Neuron (in vitro differentiated cells): ENCODE measurements around the gene DPP3.

Experiments used
- H2AFZ ChIP-seq: one replicate; pipeline ENCODE4 v1.6.1; 2013; ENCODE audit warnings: low read depth, mild to moderate bottlenecking, inconsistent platforms, low read length, moderate library complexity
- H3K27me3 ChIP-seq: one replicate; pipeline ENCODE4 v1.6.1; 2013; ENCODE audit warnings: low read length; ENCODE audit not compliant: insufficient read depth
- H3K36me3 ChIP-seq: one replicate; pipeline ENCODE4 v1.6.1; 2013; ENCODE audit warnings: low read length; ENCODE audit not compliant: insufficient read depth
- H3K4me1 ChIP-seq: one replicate; pipeline ENCODE4 v1.6.1; 2013; ENCODE audit warnings: low read length; ENCODE audit not compliant: insufficient read depth
- H3K4me3 ChIP-seq: 2 replicates; pipeline ENCODE4 v1.5.1; 2013; ENCODE audit warnings: mild to moderate bottlenecking, low read length, moderate library complexity
- H3K9me3 ChIP-seq: one replicate; pipeline ENCODE4 v1.6.1; 2013; ENCODE audit warnings: low read length

DPP3 gene

DNA sequence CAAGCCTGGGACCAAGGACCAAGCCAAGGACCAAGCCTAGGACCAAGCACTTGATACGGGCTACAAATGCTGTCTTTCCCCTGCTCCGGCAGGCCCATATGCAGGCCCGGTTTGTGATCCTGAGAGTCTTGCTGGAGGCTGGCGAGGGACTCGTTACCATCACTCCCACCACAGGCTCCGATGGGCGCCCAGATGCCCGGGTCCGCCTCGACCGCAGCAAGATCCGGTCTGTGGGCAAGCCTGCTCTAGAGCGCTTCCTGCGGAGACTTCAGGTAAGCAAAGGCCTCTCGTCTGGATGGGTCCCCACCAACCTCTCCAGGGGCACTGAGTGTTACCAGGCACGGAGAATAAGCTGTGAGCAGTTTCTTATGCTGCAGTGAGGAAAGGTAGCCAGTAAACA lies 17.0 kb downstream of the DPP3 start:
- Histone ChIP-seq H3K36me3 (peaks cover 48% of the 10 kb centered on the region), H3K9me3 (no peaks in the 10 kb centered on the region), H2AFZ (no peak overlapping the region), H3K4me1 (no peaks in the 10 kb centered on the region), H3K4me3 (no peak overlapping the region), H3K27me3 (no peaks in the 10 kb centered on the region)

DNA sequence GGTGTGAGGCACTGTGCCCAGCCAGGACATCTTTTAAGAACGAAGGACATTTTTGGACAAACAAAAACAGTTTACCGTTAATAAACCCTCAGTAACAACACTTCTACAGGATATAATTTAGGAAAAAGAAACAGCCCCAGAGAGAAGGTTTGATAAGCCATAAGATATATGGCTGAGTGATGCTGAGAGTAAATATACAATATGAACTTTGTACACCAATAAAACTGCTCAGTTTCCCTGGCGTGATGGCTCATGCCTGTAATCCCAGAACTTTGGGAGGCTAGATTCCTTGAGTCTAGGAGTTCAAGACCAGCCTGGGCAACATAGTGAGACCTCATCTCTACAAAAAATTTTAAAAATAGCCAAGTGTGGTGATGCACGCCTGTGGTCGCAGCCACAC lies 18.3 kb downstream of the DPP3 start:
- Histone ChIP-seq H3K36me3 (peaks cover 38% of the 10 kb centered on the region), H3K27me3 (no peaks in the 10 kb centered on the region), H3K9me3 (no peaks in the 10 kb centered on the region), H3K4me3 (no peak overlapping the region), H3K4me1 (no peaks in the 10 kb centered on the region), H2AFZ (no peak overlapping the region)

DNA sequence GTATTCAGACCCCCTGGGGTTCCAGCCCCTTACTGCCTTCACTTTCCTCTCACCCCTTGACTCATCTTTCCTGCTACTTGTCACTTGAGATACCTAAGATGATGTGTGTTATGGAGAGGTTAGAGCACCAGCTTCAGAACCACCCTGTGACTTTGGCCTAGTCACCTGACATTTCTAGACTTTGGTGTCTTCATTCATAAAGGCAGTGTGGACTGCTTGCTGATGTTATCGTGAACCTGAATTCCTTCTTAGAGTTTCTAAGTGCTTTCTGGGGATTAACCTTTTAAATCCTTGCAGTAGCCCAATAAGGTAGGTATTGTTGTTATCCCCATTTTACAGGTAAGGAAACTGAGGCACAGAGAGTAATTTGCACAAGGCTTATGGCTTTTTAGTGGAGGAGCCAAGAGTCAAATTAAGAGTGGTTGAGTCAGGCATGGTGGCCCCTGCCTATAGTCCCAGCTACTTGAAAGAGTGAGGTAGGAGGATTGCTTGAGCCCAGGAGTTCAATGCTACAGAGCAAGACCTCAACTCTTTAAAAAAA lies 25.1 kb downstream of the DPP3 start:
- no peak overlapping the region for H2AFZ ChIP-seq
- H3K36me3 ChIP-seq = peaks cover 22% of the 10 kb centered on the region
- no peak overlapping the region for H3K4me3 ChIP-seq

DNA sequence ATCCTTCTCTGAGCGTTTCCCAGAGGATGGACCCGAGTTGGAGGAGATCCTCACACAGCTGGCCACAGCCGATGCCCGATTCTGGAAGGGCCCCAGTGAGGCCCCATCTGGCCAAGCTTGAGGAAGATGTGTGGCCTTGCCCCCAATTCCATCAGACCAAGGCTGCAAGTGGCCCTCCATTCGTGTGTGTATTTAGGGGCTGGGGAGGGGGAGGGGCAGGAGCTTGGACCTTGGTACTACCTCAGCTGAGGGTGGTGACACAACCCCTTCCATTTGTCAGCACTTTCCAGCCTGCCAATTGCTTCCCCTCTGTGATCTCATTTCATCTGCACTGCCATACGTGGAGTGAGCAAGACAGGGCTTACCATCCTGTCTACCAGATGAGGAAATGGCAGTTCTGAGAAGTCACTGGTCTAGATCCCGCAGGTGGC lies 28.9 kb downstream of the DPP3 start:
- H2AFZ ChIP-seq = no peak overlapping the region
- peaks cover 30% of the 10 kb centered on the region for H3K36me3 ChIP-seq
- no peaks in the 10 kb centered on the region for H3K9me3 ChIP-seq
- no peak overlapping the region for H3K4me3 ChIP-seq
- no peaks in the 10 kb centered on the region for H3K27me3 ChIP-seq
- peaks cover 4% of the 10 kb centered on the region for H3K4me1 ChIP-seq

More for the DNA sequence above, 25.1 kb downstream of the DPP3 start:
- no peaks in the 10 kb centered on the region for H3K27me3 ChIP-seq
- H3K9me3 ChIP-seq = no peaks in the 10 kb centered on the region
- H3K4me1 ChIP-seq = no peaks in the 10 kb centered on the region

DNA sequence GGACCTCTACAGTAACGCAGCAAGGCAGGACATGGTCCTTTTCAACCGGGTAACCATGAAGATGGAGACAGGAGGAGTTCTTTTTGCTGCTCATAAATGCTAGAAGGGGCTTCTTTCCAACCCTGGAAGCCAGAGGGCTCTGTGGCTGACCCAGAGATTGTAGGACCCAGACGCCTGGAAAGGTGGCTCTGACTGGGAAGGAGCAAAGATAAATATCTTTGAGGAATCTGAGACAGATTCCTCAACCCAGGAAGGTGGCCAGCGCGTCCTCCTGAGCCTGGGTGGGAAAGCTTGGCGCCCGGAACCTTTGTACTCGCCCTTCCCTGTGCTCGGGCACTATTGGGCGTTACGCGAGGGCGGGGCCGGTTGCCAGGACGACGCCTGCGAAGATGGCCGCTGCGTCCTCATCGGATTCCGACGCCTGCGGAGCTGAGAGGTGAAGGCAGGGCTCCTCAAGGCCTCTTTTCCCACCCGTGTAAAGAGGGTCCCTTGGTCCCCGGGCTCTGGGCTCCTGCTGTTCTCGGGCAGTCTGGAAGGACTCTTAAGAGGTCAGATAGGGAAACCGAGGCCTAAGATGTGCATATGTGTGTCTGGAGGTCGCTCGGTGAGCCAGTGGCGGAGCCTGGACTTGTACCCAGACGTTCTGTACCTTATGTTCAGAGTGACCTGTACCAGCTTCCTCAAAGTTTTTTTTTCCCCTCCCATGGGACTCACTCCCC lies 30.2 kb downstream of the DPP3 start, which contains the start of gene BBS1:
TSS of gene BBS1 (plus strand) at position 365 of the 719 bp plus-strand sequence. CDS start at position 390, 25 bp downstream.
- Histone ChIP-seq H3K36me3 (peaks cover 35% of the 10 kb centered on the region), H3K4me3 (peak within 1 kb of the TSS; percentile 88), H3K27me3 (no peaks in the 10 kb centered on the region), H3K9me3 (no peaks in the 10 kb centered on the region), H3K4me1 (peaks cover 4% of the 10 kb centered on the region), H2AFZ (peak within 1 kb of the TSS; percentile 78)

DNA sequence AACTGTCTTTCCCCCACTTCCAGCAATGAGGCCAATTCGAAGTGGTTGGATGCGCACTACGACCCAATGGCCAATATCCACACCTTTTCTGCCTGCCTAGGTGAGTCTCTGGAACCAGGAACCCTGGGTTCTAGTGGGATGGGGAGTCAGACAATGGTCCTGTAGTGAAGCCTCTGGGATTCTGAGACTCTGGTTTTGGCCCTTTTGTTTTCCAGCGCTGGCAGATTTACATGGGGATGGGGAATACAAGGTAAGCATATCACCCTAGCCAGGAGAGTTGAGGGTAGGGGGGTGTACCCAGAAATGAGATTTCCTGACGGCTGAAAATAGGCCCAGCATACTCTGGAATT lies 30.7 kb downstream of the DPP3 start:
- H3K4me1 ChIP-seq = peaks cover 4% of the 10 kb centered on the region
- no peaks in the 10 kb centered on the region for H3K9me3 ChIP-seq
- H3K4me3 ChIP-seq = peak overlapping the region; percentile 88
- H3K36me3 ChIP-seq = peaks cover 38% of the 10 kb centered on the region
- H3K27me3 ChIP-seq = no peaks in the 10 kb centered on the region
- peak overlapping the region; percentile 78 for H2AFZ ChIP-seq

DNA sequence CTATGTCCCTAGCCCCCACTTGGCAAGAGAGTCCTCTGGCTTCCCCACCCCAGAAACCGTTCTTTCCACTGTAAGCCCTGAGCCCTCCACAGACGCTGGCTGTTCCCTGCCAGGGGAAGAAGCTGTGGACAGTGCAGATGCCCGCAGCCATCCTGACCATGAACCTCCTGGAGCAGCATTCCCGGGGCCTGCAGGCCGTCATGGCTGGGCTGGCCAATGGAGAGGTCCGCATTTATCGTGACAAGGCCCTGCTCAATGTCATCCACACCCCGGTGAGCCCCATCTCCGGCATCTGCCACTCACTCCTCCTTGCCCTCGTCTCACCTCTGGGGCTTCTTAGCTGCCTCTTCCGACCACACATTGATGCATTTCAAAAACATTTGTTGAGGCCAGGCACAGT lies 43.4 kb downstream of the DPP3 start:
- H3K4me1 ChIP-seq = no peaks in the 10 kb centered on the region
- H3K4me3 ChIP-seq = no peak overlapping the region
- no peak overlapping the region for H2AFZ ChIP-seq
- H3K9me3 ChIP-seq = no peaks in the 10 kb centered on the region
- H3K27me3 ChIP-seq = no peaks in the 10 kb centered on the region
- peaks cover 46% of the 10 kb centered on the region for H3K36me3 ChIP-seq

GRCh38 chr11:66524304-66525040 lies 44.2 kb downstream of the DPP3 start:
- H2AFZ ChIP-seq = no peak overlapping the region
- H3K4me1 ChIP-seq = no peaks in the 10 kb centered on the region
- H3K9me3 ChIP-seq = no peaks in the 10 kb centered on the region
- no peaks in the 10 kb centered on the region for H3K27me3 ChIP-seq
- no peak overlapping the region for H3K4me3 ChIP-seq
- H3K36me3 ChIP-seq = peaks cover 44% of the 10 kb centered on the region

DNA sequence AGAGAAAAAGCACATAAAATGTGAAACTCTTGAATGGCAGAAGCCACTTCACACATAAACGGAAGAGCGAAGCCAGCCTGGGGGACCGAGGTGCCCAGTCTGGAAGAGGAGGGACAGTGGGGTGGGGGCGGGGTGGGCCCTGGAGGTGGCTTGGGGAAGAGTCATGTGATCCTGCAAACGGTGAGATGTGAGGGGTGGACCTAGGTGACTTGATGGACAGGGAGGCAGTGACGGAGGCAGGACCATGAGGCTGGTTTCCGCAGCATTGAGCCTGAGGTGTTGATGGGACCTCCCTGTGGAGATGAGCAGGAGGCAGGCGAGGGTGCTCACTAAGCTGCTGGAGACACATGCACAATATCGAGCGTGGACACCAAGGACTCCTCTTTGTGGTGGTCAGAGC lies 48.8 kb downstream of the DPP3 start:
- no peaks in the 10 kb centered on the region for H3K27me3 ChIP-seq

DNA sequence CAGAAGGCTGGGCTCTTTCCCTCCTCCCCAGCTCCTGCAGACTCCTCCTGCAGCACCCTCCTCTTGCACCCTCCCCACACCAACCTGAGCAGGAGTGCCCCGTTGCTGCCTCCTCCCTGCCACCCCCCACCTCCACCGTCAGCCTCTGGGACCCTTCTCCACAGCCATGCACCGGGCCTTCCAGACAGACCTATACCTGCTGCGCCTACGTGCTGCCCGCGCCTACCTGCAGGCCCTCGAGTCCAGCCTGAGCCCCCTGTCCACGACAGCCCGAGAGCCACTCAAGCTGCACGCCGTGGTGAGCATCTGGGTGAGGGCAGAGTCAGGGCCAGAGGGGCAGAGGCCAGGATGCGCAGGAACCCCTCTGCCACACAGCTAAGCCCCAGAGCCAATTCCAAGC lies 49.4 kb downstream of the DPP3 start:
- Histone ChIP-seq H3K4me1 (no peaks in the 10 kb centered on the region), H3K36me3 (peaks cover 14% of the 10 kb centered on the region), H3K27me3 (no peaks in the 10 kb centered on the region), H3K9me3 (no peaks in the 10 kb centered on the region), H2AFZ (no peak overlapping the region), H3K4me3 (no peak overlapping the region)

More for the DNA sequence above, 48.8 kb downstream of the DPP3 start:
- Histone ChIP-seq H2AFZ (no peak overlapping the region), H3K36me3 (peaks cover 17% of the 10 kb centered on the region), H3K4me3 (no peak overlapping the region), H3K9me3 (no peaks in the 10 kb centered on the region), H3K4me1 (no peaks in the 10 kb centered on the region)

- peaks cover 21% of the 10 kb centered on the region for H3K36me3 ChIP-seq
- no peak overlapping the region for H3K4me3 ChIP-seq
- no peaks in the 10 kb centered on the region for H3K4me1 ChIP-seq
- no peaks in the 10 kb centered on the region for H3K9me3 ChIP-seq
- H3K27me3 ChIP-seq = no peaks in the 10 kb centered on the region
- H2AFZ ChIP-seq = no peak overlapping the region
These were observed 50.9 kb downstream of the DPP3 start for GRCh38 chr11:66530927-66531709.

- Histone ChIP-seq H3K27me3 (no peaks in the 10 kb centered on the region), H3K36me3 (peaks cover 15% of the 10 kb centered on the region), H2AFZ (no peak overlapping the region), H3K4me1 (no peaks in the 10 kb centered on the region), H3K4me3 (no peak overlapping the region), H3K9me3 (no peaks in the 10 kb centered on the region)
These were observed 51.6 kb downstream of the DPP3 start for GRCh38 chr11:66531841-66532240.

DNA sequence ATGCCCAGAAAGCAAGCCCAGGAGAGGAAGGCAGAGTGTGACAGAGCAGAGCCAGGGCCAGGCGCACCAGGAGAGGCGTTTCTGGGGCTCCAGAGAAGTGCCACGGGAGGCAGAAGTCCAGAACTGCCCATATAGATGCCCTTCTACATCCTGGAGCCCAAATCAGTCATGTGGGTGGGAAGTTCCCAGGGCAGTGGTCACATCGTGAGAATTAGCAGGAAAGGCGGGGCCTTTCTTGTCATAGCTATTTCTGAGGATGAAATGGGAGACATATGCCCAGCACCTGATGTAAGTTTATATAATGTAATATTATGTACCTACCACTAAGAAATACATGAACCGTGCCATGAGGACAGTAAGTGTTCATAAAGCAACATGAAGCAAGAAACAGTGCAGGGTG lies 52.5 kb downstream of the DPP3 start:
- H3K36me3 ChIP-seq = peaks cover 15% of the 10 kb centered on the region
- H3K4me1 ChIP-seq = no peaks in the 10 kb centered on the region
- no peaks in the 10 kb centered on the region for H3K27me3 ChIP-seq
- H3K4me3 ChIP-seq = no peak overlapping the region
- no peaks in the 10 kb centered on the region for H3K9me3 ChIP-seq
- no peak overlapping the region for H2AFZ ChIP-seq
